ENCODE results near the gene ADCY10.
"Not testable (repeated sequence)": the region's sequence is repeated elsewhere in the genome, so short reads cannot be mapped to it uniquely, and the experiment has no call there.

ADCY10 gene

DNA sequence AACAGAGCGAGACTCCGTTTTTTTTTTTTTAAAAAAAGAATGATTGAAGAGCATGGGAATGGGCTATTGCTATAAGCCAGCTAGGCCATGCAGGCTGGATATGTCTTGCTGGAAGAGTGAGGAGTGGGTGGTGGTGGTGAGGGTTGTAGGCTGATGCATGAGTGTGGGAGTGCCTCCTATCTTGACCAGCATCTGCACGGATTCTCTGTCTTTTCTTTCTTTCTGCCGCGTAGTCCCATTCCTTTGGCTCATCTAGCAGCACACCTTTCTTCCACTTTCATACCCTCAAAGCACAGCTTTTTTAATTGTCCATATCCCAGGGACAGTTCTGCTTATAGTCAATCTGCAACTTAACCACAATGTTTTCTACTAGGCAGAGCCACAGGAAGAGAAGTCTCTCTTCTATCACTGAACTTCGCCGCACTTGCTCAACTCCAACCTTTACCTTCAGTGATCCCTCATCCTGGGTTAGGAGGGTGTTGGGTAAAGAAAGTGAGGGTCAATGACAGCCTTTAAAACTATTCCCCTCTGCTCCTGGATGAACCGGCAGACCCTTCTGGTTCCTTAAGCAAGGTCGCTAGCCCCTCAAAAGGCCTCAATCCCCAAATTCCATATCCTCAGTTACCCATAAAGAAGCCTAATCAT is 15.2 kb downstream of the ADCY10 start:
- TF ChIP-seq, protein P1, sequence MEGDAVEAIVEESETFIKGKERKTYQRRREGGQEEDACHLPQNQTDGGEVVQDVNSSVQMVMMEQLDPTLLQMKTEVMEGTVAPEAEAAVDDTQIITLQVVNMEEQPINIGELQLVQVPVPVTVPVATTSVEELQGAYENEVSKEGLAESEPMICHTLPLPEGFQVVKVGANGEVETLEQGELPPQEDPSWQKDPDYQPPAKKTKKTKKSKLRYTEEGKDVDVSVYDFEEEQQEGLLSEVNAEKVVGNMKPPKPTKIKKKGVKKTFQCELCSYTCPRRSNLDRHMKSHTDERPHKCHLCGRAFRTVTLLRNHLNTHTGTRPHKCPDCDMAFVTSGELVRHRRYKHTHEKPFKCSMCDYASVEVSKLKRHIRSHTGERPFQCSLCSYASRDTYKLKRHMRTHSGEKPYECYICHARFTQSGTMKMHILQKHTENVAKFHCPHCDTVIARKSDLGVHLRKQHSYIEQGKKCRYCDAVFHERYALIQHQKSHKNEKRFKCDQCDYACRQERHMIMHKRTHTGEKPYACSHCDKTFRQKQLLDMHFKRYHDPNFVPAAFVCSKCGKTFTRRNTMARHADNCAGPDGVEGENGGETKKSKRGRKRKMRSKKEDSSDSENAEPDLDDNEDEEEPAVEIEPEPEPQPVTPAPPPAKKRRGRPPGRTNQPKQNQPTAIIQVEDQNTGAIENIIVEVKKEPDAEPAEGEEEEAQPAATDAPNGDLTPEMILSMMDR (IDR thresholded peaks at IDR 0.05; ENCODE audit: control insufficient read depth, insufficient read depth, low read depth, low read length, missing control alignments) = no peak
- H3K4me3 ChIP-seq (ENCODE audit: control insufficient read depth, low read depth, low read length) = no peak overlapping the region
- no peak for DNase-seq (ENCODE audit: low read depth)

DNA sequence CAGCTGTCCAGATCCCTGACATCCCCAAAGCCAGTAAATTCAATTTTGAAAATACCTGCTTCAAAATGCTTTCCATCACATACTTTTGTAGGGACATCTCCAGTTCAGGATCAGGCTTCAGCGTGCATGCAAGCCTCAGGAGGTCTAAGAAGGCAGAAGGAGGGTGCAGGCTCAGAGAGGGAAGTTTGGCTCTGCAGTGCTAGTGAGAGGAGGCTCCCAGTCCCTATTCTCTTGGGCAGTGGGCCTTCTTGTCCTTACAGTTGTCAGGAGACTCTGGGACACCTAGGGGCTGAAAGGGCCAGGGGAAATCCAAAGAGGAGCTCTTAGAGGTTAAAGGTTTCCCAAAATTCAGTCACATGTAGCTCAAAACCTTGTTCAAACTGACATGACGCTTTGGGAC is 20.1 kb downstream of the ADCY10 start:
- DNase-seq (ENCODE audit: low read depth) = no peak
- TF ChIP-seq, protein P1 (IDR thresholded peaks at IDR 0.05; ENCODE audit: control insufficient read depth, insufficient read depth, low read depth, low read length, missing control alignments) = no peak
- no peak overlapping the region for H3K4me3 ChIP-seq (ENCODE audit: control insufficient read depth, low read depth, low read length)

DNA sequence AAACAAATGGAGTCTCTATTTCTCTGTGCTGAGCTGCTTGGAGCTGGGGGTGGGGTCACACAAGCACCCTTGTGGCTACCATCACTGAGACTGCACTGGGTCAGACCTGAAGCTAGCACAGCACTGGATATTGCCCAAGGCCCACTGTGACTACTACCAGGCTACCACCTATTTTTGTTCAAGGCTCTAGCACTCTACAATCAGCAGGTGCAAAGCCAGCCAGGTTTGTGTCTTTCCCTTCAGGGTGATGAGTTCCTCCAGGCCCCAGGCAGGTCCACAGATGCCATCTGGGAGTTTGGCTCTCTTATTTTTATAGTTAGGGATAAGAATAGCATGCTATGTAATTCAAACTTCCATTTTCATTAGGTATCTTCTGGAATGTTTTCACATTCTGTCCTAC is 23.5 kb downstream of the ADCY10 start:
- DNase-seq (ENCODE audit: low read depth) = no peak
- no peak overlapping the region for H3K4me3 ChIP-seq (ENCODE audit: control insufficient read depth, low read depth, low read length)
- TF ChIP-seq, protein P1 (IDR thresholded peaks at IDR 0.05; ENCODE audit: control insufficient read depth, insufficient read depth, low read depth, low read length, missing control alignments) = no peak

DNA sequence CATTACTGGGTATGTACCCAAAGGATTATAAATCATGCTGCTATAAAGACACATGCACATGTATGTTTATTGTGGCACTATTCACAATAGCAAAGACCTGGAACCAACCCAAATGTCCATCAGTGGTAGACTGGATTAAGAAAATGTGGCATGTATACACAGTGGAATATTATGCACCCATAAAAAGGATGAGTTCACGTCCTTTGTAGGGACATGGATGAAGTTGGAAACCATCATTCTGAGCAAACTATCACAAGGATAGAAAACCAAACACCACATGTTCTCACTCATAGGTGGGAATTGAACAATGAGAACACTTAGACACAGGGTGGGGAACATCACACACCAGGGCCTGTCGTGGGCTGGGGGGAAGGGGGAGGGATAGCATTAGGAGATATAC is 26.7 kb downstream of the ADCY10 start:
- DNase-seq (ENCODE audit: low read depth); H3K4me3 ChIP-seq (ENCODE audit: control insufficient read depth, low read depth, low read length): not testable (repeated sequence)

DNA sequence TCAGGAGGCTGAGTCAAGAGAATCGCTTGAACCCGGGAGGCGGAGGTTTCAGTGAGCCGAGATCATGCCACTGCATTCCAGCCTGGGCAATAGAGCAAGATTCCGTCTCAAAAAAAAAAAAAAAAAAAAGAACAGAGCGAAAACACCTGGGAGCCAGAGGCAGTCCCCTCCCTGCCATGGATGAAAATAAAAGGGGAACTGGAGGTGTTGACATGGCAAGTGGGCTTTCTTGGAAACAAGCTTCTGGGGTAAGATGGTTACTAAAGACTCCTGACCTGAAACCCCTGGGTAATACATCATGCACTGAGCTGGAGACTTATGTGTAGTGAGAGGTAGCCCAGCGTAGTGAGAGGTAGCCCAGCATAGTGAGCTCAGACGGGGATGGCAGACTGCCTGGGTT is 31.6 kb downstream of the ADCY10 start:
- TF ChIP-seq, protein P1 (IDR thresholded peaks at IDR 0.05; ENCODE audit: control insufficient read depth, insufficient read depth, low read depth, low read length, missing control alignments) = no peak
- DNase-seq (ENCODE audit: low read depth) = no peak
- no peak overlapping the region for H3K4me3 ChIP-seq (ENCODE audit: control insufficient read depth, low read depth, low read length)

DNA sequence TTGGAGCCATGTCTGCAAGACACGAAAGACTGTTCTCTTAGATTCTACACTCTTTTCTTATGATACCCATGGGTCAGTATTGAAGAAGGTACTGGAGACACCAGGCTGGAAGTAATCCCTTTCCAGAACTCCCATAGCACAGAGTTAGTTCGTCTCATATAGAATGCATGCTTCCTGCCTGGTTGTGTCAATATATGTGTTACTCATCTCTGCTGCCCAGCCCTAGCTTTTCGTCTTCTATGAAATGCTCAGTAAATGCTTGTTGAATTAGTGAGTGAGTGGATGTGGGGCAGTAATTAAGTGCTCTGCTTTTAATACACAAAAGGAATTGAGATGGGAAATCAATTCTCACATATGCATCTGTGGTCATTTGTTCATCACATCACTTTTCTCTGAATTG is 32.1 kb downstream of the ADCY10 start:
- no peak for DNase-seq (ENCODE audit: low read depth)
- no peak overlapping the region for H3K4me3 ChIP-seq (ENCODE audit: control insufficient read depth, low read depth, low read length)
- TF ChIP-seq, protein P1 (IDR thresholded peaks at IDR 0.05; ENCODE audit: control insufficient read depth, insufficient read depth, low read depth, low read length, missing control alignments) = no peak

DNA sequence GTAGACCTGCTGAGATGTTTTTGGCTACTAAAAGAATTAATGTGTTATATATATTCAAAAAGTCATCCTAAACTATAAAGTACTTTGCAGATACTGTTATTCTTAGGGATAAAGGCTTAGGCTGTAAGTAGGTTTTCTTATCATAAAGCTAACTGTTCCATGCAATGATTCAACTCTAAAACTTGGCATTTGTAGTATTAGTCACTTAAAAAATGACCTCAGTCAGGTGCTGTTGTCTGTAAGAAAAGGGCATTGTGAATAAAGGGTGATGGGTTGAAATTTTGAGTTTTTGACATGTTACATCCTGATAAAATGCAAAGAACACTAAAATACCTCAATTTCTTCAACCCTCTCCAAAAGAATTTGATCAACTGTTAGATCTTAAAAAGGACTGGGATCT is 32.9 kb downstream of the ADCY10 start:
- TF ChIP-seq, protein P1 (IDR thresholded peaks at IDR 0.05; ENCODE audit: control insufficient read depth, insufficient read depth, low read depth, low read length, missing control alignments) = no peak
- DNase-seq (ENCODE audit: low read depth) = no peak
- no peak overlapping the region for H3K4me3 ChIP-seq (ENCODE audit: control insufficient read depth, low read depth, low read length)

Measured in AG09309 (cell line).